Measurements from ENCODE around the gene NGEF.

The NGEF gene

DNA sequence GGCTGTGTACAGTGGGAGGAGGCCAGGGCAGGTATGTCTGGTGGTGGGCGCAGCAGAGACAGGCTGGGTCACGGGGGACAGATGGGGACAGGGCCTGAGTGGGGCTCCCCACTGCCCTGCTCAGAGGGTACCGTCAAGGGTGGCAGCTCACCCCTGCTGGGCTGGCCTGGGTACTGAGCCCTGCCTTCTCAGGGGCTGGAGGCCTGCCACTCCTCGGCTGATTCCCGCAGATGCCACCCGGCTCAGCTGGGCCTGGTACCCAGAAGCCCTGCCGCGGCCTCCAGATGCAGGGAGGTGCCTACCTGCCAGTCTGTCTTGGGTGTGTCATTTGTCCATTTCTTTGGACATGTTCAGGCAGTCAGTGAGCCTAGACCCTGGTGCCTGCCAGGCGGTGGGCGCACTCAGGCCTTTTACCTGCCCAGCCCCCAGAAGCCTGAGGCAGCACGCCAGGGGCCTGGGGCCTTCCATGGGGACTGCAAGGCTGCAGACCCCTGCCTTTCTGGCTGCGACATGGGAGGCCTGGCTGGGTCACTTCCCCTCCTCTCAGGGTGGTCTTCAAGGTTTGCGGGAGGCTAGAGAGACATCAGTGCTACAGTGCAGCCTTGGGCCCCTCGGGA, 139.7 kb downstream of the NGEF start:
- TF ChIP-seq, protein P1, sequence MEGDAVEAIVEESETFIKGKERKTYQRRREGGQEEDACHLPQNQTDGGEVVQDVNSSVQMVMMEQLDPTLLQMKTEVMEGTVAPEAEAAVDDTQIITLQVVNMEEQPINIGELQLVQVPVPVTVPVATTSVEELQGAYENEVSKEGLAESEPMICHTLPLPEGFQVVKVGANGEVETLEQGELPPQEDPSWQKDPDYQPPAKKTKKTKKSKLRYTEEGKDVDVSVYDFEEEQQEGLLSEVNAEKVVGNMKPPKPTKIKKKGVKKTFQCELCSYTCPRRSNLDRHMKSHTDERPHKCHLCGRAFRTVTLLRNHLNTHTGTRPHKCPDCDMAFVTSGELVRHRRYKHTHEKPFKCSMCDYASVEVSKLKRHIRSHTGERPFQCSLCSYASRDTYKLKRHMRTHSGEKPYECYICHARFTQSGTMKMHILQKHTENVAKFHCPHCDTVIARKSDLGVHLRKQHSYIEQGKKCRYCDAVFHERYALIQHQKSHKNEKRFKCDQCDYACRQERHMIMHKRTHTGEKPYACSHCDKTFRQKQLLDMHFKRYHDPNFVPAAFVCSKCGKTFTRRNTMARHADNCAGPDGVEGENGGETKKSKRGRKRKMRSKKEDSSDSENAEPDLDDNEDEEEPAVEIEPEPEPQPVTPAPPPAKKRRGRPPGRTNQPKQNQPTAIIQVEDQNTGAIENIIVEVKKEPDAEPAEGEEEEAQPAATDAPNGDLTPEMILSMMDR (IDR thresholded peaks at IDR 0.05; ENCODE audit: low read depth, low read length, missing control alignments) = no peak
- DNase-seq (ENCODE audit: low read depth) = no peak
- no peak overlapping the region for H3K4me3 ChIP-seq (ENCODE audit: low read depth, low read length)
- in situ Hi-C loops (cut with HindIII; ENCODE audit: low sequenced_read_pairs) = loop anchor here (5.0 to 25.0 kb wide), 2 partner anchors 86 to 364 kb away; no protein-coding TSS in a partner anchor

DNA sequence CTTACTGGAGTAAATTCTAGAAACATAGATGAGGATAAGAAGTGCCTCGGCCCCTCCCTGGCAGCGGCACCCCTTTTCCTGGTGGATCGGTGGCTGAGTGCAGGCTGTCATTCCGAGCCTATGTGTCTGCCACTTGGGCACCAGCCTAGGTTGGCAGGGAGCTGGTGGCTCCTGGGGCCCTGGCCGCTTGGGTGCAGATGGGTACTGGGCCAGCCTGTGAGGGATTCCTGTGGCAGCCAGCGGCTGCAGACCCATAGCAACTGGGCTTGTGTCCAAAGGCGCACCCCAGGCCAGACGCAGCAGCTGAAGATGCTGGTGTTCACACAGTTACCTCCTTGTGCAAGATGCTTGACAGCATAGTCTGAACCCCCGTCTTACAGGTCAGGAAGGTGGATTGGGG, 140.2 kb downstream of the NGEF start:
- TF ChIP-seq, protein P1 (IDR thresholded peaks at IDR 0.05; ENCODE audit: low read depth, low read length, missing control alignments) = no peak
- in situ Hi-C loops (cut with HindIII; ENCODE audit: low sequenced_read_pairs) = loop anchor here (5.0 to 25.0 kb wide), 2 partner anchors 86 to 364 kb away; no protein-coding TSS in a partner anchor
- H3K4me3 ChIP-seq (ENCODE audit: low read depth, low read length) = no peak overlapping the region
- no peak for DNase-seq (ENCODE audit: low read depth)

DNA sequence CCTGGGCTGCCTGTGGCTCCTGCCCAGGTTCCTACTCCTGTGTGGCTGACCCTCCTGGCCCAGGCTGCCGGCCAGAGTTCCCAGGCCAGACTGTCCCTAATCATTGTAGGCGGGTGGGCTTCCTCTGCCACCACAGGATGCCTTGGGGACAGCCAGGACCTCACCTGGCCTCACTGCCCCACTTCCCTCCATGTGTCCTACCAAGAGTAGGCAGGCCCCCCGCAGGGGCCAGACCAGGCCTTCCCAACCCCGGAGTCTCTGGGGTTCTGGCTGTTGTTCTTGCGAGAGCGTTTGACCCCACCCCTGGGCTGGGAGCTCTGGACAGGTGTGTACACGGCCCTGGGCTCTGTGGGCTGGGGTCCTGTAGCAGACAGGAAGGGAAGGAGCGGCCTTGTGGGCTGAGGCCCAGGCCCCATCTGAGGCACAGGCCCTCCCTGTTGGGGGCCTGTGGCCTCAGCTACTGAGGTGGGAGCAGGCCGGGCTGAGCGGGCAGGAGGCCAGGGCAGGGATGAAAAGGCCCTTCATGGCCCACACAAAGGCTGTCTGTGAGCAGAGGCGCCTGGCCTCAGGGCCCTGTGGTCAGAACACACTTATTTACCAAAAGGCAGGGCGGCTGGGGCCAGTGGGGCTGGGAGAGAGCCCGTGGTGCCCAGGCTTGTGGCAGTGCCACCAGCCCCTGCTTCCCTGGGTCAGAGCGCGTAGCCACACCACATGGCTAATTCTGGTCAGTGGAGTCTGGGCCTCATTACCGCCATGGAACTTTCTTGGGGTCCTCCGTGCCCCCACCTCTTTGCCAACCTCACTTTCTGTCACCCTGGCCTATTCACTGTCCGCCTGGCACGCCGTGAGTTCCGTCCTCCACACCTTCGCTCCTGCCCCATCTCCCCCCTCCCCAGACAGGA, 141.0 kb downstream of the NGEF start:
- no peak for DNase-seq (ENCODE audit: low read depth)
- in situ Hi-C loops (cut with HindIII; ENCODE audit: low sequenced_read_pairs) = loop anchor here (5.0 to 25.0 kb wide), 2 partner anchors 85 to 365 kb away; no protein-coding TSS in a partner anchor

DNA sequence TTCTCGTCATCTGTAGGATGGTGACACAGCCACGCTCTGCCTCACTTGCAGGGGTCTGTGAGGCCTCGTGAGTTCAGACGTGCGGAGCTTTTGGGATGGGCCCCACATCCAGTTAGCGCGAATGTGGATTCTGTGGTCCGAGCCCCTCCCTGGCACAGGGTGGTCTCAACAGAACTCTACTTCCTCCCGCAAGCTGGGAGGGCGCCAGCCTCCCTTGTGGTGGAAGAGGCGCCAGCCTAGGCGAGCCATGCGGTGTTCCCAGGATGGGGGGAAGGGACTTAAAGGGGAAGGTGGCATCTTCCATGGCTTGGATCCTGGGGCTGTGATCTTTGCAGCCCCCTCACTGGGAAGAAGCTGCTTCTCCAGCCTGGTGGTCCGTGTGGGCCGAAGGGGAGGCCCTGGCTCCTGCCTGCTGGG, 141.6 kb downstream of the NGEF start:
- in situ Hi-C loops (cut with HindIII; ENCODE audit: low sequenced_read_pairs) = loop anchor here (5.0 to 25.0 kb wide), 2 partner anchors 84 to 366 kb away; no protein-coding TSS in a partner anchor
- no peak for DNase-seq (ENCODE audit: low read depth)
- TF ChIP-seq, protein P1 (IDR thresholded peaks at IDR 0.05; ENCODE audit: low read depth, low read length, missing control alignments) = no peak
- H3K4me3 ChIP-seq (ENCODE audit: low read depth, low read length) = no peak overlapping the region

More for the DNA sequence above, 141.0 kb downstream of the NGEF start:
- H3K4me3 ChIP-seq (ENCODE audit: low read depth, low read length) = no peak overlapping the region
- TF ChIP-seq, protein P1 (IDR thresholded peaks at IDR 0.05; ENCODE audit: low read depth, low read length, missing control alignments) = no peak

DNA sequence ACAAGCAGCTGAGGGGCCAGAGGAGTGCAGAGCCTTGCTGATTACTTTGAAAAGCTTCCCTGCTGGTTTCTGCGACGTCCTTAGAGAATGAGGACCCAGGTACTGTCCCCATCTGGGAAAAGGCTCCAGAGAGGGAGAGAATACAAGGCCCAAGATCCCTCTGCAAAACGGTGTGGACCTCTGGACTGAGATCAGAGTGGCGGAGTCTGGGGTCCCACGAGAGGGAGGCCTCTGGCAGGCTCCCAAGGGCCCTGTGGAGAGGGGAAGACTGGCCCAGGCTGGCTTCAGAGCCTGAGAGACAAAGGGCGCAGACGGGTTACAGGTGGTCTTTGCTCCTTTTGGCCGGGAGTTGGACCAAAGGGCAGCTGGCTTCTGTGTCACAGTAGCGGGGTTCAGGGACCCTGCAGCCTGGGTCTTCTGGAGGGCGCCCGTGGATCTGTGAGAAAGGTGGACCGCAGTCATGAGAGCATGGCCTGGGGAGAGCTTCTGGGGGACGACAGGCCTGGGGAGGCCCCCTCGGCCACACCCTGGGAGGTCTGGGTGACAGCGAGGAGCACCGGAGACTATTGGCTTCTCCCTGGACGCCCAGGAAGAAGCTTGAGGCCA, 142.2 kb downstream of the NGEF start:
- TF ChIP-seq, protein P1 (IDR thresholded peaks at IDR 0.05; ENCODE audit: low read depth, low read length, missing control alignments) = no peak
- DNase-seq (ENCODE audit: low read depth) = no peak
- in situ Hi-C loops (cut with HindIII; ENCODE audit: low sequenced_read_pairs) = loop anchor here (5.0 to 25.0 kb wide), 2 partner anchors 84 to 366 kb away; no protein-coding TSS in a partner anchor
- H3K4me3 ChIP-seq (ENCODE audit: low read depth, low read length) = no peak overlapping the region
